GM21526 (cell line): ENCODE data around the gene SKI.

Experiments used
- ATAC-seq: cut with Tn5 transposase; IDR thresholded peaks from one replicate; pipeline ENCODE4 v1.9.1; 2021; ENCODE audit warnings: moderate library complexity; ENCODE audit not compliant: unreplicated experiment, low FRiP score

The SKI gene

GRCh38 chr1:2356911-2357845 is 129.1 kb downstream of the SKI start:
- ATAC-seq: no peak

GRCh38 chr1:2358072-2358471 is 130.0 kb downstream of the SKI start:
- no peak for ATAC-seq

- no peak for ATAC-seq
Observed at GRCh38 chr1:2358651-2359640, 130.8 kb downstream of the SKI start.
